Breast epithelium (tissue), 4 donors: ENCODE results near the gene ACACB. TPM values are rescaled to one million over a fixed set of nuclear protein-coding genes. Genes with fewer than 3 reads are reported as not detected.
A peak's percentile ranks its signal among the peaks of the same experiment; 100 is the strongest.

Experiments used
- DNase-seq, 2 donors: peaks; one replicate each; pipeline ENCODE4 v3.0.0-alpha.2; 2019; ENCODE audit warnings: low spot score in 2 of 2
- H3K27ac ChIP-seq, 2 donors: fragments of 200-600 bp; sonication (generic) in 1 of 2; one replicate each; pipeline ENCODE4 v1.5.1; 2016 to 2019; ENCODE audit warnings: mild to moderate bottlenecking in 1 of 2
- H3K27me3 ChIP-seq, 2 donors: fragments of 200-600 bp; sonication (generic) in 1 of 2; one replicate each; pipeline versions ENCODE4 v1.5.1 to v1.6.0; 2017 to 2019; ENCODE audit warnings: control low read depth in 1 of 2, mild to moderate bottlenecking in 1 of 2
- H3K36me3 ChIP-seq: fragments of 200-600 bp; one replicate; pipeline ENCODE4 v1.5.1; 2019
- H3K4me1 ChIP-seq, 2 donors: fragments of 200-600 bp; sonication (generic); one replicate each; pipeline ENCODE4 v1.5.1; 2016 to 2019; ENCODE audit warnings: control low read depth in 1 of 2
- H3K4me3 ChIP-seq, 3 donors: fragments of 200-600 bp; sonication (generic); 1 replicate in 2 of 3; 2 replicates in 1 of 3; pipeline ENCODE4 v1.5.1; 2016 to 2019; ENCODE audit warnings: mild to moderate bottlenecking in 3 of 3, moderate library complexity in 2 of 3
- H3K9me3 ChIP-seq, 2 donors: fragments of 200-600 bp; sonication (generic) in 1 of 2; one replicate each; pipeline ENCODE4 v1.5.1; 2016 to 2019; ENCODE audit warnings: control low read depth in 1 of 2
- CTCF ChIP-seq, 3 donors: fragments of 450-650 bp; IDR thresholded peaks; one replicate each; pipeline ENCODE4 v1.5.1; 2016 to 2017; ENCODE audit warnings: antibody characterized with exemption in 3 of 3, mild to moderate bottlenecking in 3 of 3, moderate library complexity in 3 of 3
- POLR2A ChIP-seq: fragments of 450-650 bp; IDR thresholded peaks from one replicate; pipeline ENCODE4 v1.6.1; 2016; ENCODE audit warnings: antibody characterized with exemption, mild to moderate bottlenecking, moderate library complexity
- POLR2AphosphoS5 ChIP-seq, 3 donors: sonication (generic); formaldehyde crosslinking; IDR thresholded peaks; one replicate each; pipeline ENCODE4 v1.6.1; 2017; ENCODE audit warnings: antibody characterized with exemption in 3 of 3
- intact Hi-C: fragments of 100-400 bp; cut with DNase I; formaldehyde crosslinking; loops from one replicate; pipeline ENCODE4 v1.15.1; 2023; ENCODE audit warnings: low total_unique reads
- total RNA-seq, 3 donors: library from RNA; depleted of rRNA; stranded (reverse); fragments of >200 nt; gene quantifications; one replicate each; pipeline ENCODE4 v1.1.0, GENCODE V29; 2016

Gene ACACB
- total RNA-seq, 3 donors from 2014 or later: 223 to 957 (median 301) TPM

DNA sequence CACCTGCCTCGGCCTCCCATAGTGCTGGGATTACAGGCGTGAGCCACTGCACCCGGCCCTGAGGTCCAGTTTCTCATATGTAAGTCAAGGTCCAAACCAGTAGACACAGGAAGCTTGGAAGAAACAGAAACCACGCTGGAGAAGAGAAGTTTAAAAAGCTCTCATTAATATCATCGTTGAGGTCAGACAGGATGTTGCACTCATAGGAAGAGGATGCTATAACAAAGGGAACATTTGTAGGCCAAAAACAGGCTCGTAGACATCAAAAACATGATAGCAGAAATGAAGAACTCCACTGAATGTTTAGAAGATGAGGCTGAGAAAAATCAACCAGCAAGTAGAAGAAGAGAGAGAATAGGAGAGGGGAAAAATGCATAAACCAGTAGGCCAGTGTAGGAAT is 46.8 kb downstream of the ACACB start:
- peak overlapping the region in 1 of 2 donors; percentile 10 for H3K27ac ChIP-seq

DNA sequence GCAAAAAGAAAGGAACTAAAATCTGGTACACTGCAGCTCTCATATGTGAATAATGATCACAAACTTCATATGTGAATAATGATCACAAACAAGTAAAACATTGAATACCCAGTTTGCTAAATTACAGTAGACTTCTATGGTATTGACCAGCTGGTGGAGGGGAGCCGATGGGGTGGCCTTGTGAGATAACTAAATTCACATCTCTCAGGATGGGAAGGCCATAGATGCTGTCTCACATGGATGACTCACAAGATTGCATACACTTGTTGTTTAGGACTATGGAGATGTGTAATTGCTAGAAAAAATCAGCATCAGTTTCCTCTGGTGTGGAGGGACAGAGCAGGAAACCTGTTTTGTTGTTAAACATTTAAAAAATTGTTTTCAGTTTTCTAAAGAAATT is 49.2 kb downstream of the ACACB start:
- no peak for TF ChIP-seq CTCF (IDR thresholded peaks at IDR 0.05)
- no peak for TF ChIP-seq POLR2AphosphoS5 (IDR thresholded peaks at IDR 0.05)
- TF ChIP-seq POLR2A: no peak
- no peak for DNase-seq
- no peaks in the 10 kb centered on the region for H3K4me1 ChIP-seq
- H3K9me3 ChIP-seq: no peaks in the 10 kb centered on the region
- H3K27me3 ChIP-seq: no peaks in the 10 kb centered on the region
- H3K36me3 ChIP-seq: no peaks in the 10 kb centered on the region
- H3K27ac ChIP-seq: no peak overlapping the region
- intact Hi-C loops: no loop called here
- H3K4me3 ChIP-seq: no peak overlapping the region

More for the DNA sequence above, 46.8 kb downstream of the ACACB start:
- no peaks in the 10 kb centered on the region for H3K4me1 ChIP-seq
- TF ChIP-seq POLR2AphosphoS5 (IDR thresholded peaks at IDR 0.05): no peak
- TF ChIP-seq POLR2A: no peak
- TF ChIP-seq CTCF (IDR thresholded peaks at IDR 0.05): no peak
- intact Hi-C loops: no loop called here
- no peak for DNase-seq
- H3K27me3 ChIP-seq: no peaks in the 10 kb centered on the region
- H3K36me3 ChIP-seq: no peaks in the 10 kb centered on the region
- no peaks in the 10 kb centered on the region for H3K9me3 ChIP-seq
- no peak overlapping the region for H3K4me3 ChIP-seq

- no peaks in the 10 kb centered on the region for H3K9me3 ChIP-seq
- no peak for TF ChIP-seq CTCF (IDR thresholded peaks at IDR 0.05)
- no peak for TF ChIP-seq POLR2AphosphoS5 (IDR thresholded peaks at IDR 0.05)
- TF ChIP-seq POLR2A: no peak
- no peak overlapping the region for H3K4me3 ChIP-seq
- no peaks in the 10 kb centered on the region for H3K27me3 ChIP-seq
- intact Hi-C loops: no loop called here
- no peaks in the 10 kb centered on the region for H3K36me3 ChIP-seq
- no peaks in the 10 kb centered on the region for H3K4me1 ChIP-seq
- DNase-seq: no peak
- H3K27ac ChIP-seq: no peak overlapping the region
Measured at GRCh38 chr12:109166371-109166770, 50.0 kb downstream of the ACACB start.

GRCh38 chr12:109167781-109168180 is 51.4 kb downstream of the ACACB start:
- no peak for DNase-seq
- Histone ChIP-seq H3K27me3 (no peaks in the 10 kb centered on the region), H3K36me3 (peaks cover 2% of the 10 kb centered on the region), H3K9me3 (no peaks in the 10 kb centered on the region), H3K27ac (no peak overlapping the region), H3K4me3 (no peak overlapping the region), H3K4me1 (no peaks in the 10 kb centered on the region)
- no peak for TF ChIP-seq POLR2A
- TF ChIP-seq CTCF (IDR thresholded peaks at IDR 0.05): no peak
- no peak for TF ChIP-seq POLR2AphosphoS5 (IDR thresholded peaks at IDR 0.05)
- intact Hi-C loops: no loop called here

DNA sequence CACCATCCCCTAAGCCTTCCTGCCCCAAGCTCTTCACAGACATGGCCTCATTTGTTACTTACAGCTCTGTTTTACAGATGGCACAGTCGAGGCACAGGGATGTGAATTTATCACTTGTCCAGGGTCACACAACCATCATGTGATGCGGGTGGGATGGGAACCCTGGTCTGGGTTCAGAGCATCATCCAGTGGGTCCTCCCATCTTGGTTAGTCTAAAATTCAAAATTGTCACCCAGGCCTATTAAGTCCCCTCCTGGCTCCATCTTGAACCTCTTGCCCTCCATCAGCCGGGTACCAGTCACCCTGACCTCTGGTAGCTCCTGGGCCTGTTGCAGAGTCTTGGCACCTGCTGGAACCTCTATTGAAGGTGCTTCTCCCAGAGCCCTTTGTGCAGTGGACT is 52.9 kb downstream of the ACACB start:
- H3K4me1 ChIP-seq: no peaks in the 10 kb centered on the region
- intact Hi-C loops: no loop called here
- no peak for DNase-seq

GRCh38 chr12:109169686-109170085 is 53.3 kb downstream of the ACACB start:
- no peaks in the 10 kb centered on the region for H3K4me1 ChIP-seq
- no peak overlapping the region for H3K4me3 ChIP-seq
- peaks cover 21% of the 10 kb centered on the region for H3K36me3 ChIP-seq
- intact Hi-C loops: no loop called here
- no peaks in the 10 kb centered on the region for H3K9me3 ChIP-seq
- TF ChIP-seq POLR2AphosphoS5 (IDR thresholded peaks at IDR 0.05) (no peak), CTCF (IDR thresholded peaks at IDR 0.05) (no peak), POLR2A (no peak)
- no peak for DNase-seq
- no peak overlapping the region for H3K27ac ChIP-seq
- no peaks in the 10 kb centered on the region for H3K27me3 ChIP-seq

More for the DNA sequence above, 52.9 kb downstream of the ACACB start:
- Histone ChIP-seq H3K9me3 (no peaks in the 10 kb centered on the region), H3K4me3 (no peak overlapping the region), H3K36me3 (peaks cover 17% of the 10 kb centered on the region), H3K27me3 (no peaks in the 10 kb centered on the region), H3K27ac (no peak overlapping the region)
- TF ChIP-seq POLR2A: no peak
